WTC11 (cell line): Measurements from ENCODE around the gene PLPP3. TPM values are rescaled to one million over a fixed set of nuclear protein-coding genes. Genes with fewer than 3 reads are reported as not detected.

ENCODE experiments used
- ATAC-seq: fragments of 200-7000 bp; cut with Tn5 transposase; 2 replicates; pipeline ENCODE4 v1.10.0; 2021; ENCODE audit warnings: mild to moderate bottlenecking, moderate library complexity
- CTCF ChIA-PET: fragments of 300-600 bp; sonication (Branson Sonifier 250); formaldehyde crosslinking; loops from one replicate; lab custom pipeline; 2021; ENCODE audit warnings: antibody characterized with exemption; lab: Charles Lee
- POLR2A ChIA-PET: fragments of 350-600 bp; sonication (Branson Sonifier 250); formaldehyde crosslinking; loops from one replicate; lab custom pipeline; 2021; ENCODE audit warnings: antibody characterized with exemption; lab: Charles Lee
- DNase-seq: peaks from one replicate; pipeline ENCODE4 v3.0.0; 2021; ENCODE audit warnings: low spot score
- H3K27ac Mint-ChIP-seq: 2 replicates; pipeline ENCODE4 v1.8.0; 2021; ENCODE audit warnings: mixed read lengths
- H3K27me3 Mint-ChIP-seq: 2 replicates; pipeline ENCODE4 v1.8.0; 2021; ENCODE audit warnings: low read depth, mild to moderate bottlenecking, moderate library complexity, mixed read lengths
- H3K36me3 Mint-ChIP-seq: 2 replicates; pipeline ENCODE4 v1.8.0; 2021; ENCODE audit warnings: mixed read lengths
- H3K4me1 Mint-ChIP-seq: 2 replicates; pipeline ENCODE4 v1.8.0; 2022; ENCODE audit warnings: mixed read lengths
- H3K4me3 Mint-ChIP-seq: 2 replicates; pipeline ENCODE4 v1.8.0; 2021; ENCODE audit warnings: mild to moderate bottlenecking, moderate library complexity, mixed read lengths
- H3K9me3 Mint-ChIP-seq: 2 replicates; pipeline ENCODE4 v1.8.0; 2021; ENCODE audit warnings: mixed read lengths
- FOXJ3 ChIP-seq: sonication (generic); formaldehyde crosslinking; IDR thresholded peaks from 2 replicates; pipeline ENCODE4 v1.9.0; 2021; ENCODE audit warnings: missing genetic modification reagents, mild to moderate bottlenecking, borderline replicate concordance
- FOXK1 ChIP-seq: sonication (generic); formaldehyde crosslinking; IDR thresholded peaks from 2 replicates; pipeline ENCODE4 v1.8.0; 2022; ENCODE audit warnings: mild to moderate bottlenecking, moderate library complexity, missing genetic modification reagents
- HMGA2 ChIP-seq: fragments of 250-450 bp; sonication (Bioruptor Pico); IDR thresholded peaks from 2 replicates; pipeline ENCODE4 v1.4.0; 2021; ENCODE audit warnings: mild to moderate bottlenecking, moderate library complexity
- JUN ChIP-seq: sonication (generic); formaldehyde crosslinking; IDR thresholded peaks from 2 replicates; pipeline ENCODE4 v1.8.0; 2023; ENCODE audit warnings: mild to moderate bottlenecking, missing genetic modification reagents
- MYBL2 ChIP-seq: sonication (generic); formaldehyde crosslinking; IDR thresholded peaks from 2 replicates; pipeline ENCODE4 v1.8.1; 2023; ENCODE audit warnings: mild to moderate bottlenecking, moderate library complexity, missing genetic modification reagents
- RORB ChIP-seq: fragments of 250-450 bp; sonication (Bioruptor Pico); IDR thresholded peaks from 2 replicates; pipeline ENCODE4 v1.9.0; 2021; ENCODE audit warnings: mild to moderate bottlenecking
- SOX15 ChIP-seq: fragments of 250-450 bp; sonication (Bioruptor Pico); IDR thresholded peaks from 2 replicates; pipeline ENCODE4 v1.9.0; 2021; ENCODE audit warnings: mild to moderate bottlenecking
- TEAD1 ChIP-seq: sonication (generic); formaldehyde crosslinking; IDR thresholded peaks from 2 replicates; pipeline ENCODE4 v1.8.0; 2022; ENCODE audit warnings: mild to moderate bottlenecking, missing genetic modification reagents
- ZBTB21 ChIP-seq: sonication (generic); formaldehyde crosslinking; IDR thresholded peaks from 2 replicates; pipeline ENCODE4 v1.8.1; 2023; ENCODE audit warnings: mild to moderate bottlenecking, missing genetic modification reagents, borderline replicate concordance
- ZNF121 ChIP-seq: sonication (generic); formaldehyde crosslinking; IDR thresholded peaks from 2 replicates; pipeline ENCODE4 v1.8.0; 2023; ENCODE audit warnings: missing genetic modification reagents
- total RNA-seq: library from RNA; stranded (reverse); gene quantifications from 3 replicates; pipeline ENCODE4 v1.2.3, GENCODE V29; 2021
- TF ChIP-seq, protein P1 (sequence below): fragments of 250-450 bp; sonication (Bioruptor Pico); IDR thresholded peaks from 2 replicates; pipeline ENCODE4 v1.9.0; 2021; ENCODE audit warnings: mild to moderate bottlenecking
- TF ChIP-seq, protein P2 (sequence below): sonication (generic); formaldehyde crosslinking; IDR thresholded peaks from 2 replicates; pipeline ENCODE4 v1.8.0; 2022; ENCODE audit warnings: mild to moderate bottlenecking, missing genetic modification reagents
- TF ChIP-seq, protein P3 (sequence below): fragments of 250-450 bp; sonication (Bioruptor Pico); IDR thresholded peaks from 2 replicates; pipeline ENCODE4 v1.8.0; 2021; ENCODE audit warnings: mild to moderate bottlenecking
- TF ChIP-seq, protein P4 (sequence below): sonication (generic); formaldehyde crosslinking; IDR thresholded peaks from 2 replicates; pipeline ENCODE4 v1.8.1; 2022; ENCODE audit warnings: mild to moderate bottlenecking, missing genetic modification reagents, moderate library complexity, borderline replicate concordance
- TF ChIP-seq, protein P5 (sequence below): sonication (generic); formaldehyde crosslinking; IDR thresholded peaks from 2 replicates; pipeline ENCODE4 v1.8.1; 2023; ENCODE audit warnings: mild to moderate bottlenecking, missing genetic modification reagents, moderate library complexity
- TF ChIP-seq, protein P6 (sequence below): fragments of 200-600 bp; IDR thresholded peaks from 2 replicates; pipeline ENCODE4 v1.8.0; 2022; ENCODE audit warnings: antibody characterized with exemption

PLPP3 gene
- total RNA-seq, 1 experiment from 2014 or later: 31.0 TPM

DNA sequence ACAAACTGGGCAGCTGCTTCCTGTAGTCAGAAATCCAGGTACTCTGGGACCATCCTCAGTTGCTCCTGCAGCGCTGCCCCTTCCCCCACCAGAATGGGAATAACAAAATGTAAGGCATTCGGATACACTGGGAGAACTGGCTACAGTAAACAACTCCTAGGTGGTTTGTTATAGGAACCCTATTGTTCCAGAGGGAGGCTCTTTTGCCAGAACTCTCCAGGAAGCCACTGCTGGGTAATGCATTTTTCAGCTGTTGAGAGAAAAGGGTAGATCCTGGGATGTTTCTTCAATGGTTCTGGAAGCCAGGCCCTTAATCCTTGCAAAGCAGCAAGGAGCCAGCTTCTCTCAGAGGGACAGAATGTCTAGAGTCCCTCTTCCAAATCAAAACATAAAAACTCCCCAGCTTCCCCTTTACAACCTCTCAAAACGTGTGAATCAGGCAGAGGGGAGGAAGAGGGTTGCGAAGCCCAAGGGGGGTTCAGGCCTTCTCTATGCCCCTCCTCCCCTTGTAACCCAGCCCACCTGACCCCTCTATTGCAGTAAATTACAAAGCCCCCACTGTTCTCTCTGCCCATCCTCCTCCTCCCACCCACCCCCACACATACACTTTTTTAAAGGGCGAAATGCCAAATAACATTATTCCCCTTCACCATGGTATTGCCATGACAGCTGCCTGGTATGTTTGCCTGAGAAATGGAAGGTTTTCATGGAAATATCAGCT lies 29.1 kb downstream of the PLPP3 start (continued):
- TF ChIP-seq, protein P1, sequence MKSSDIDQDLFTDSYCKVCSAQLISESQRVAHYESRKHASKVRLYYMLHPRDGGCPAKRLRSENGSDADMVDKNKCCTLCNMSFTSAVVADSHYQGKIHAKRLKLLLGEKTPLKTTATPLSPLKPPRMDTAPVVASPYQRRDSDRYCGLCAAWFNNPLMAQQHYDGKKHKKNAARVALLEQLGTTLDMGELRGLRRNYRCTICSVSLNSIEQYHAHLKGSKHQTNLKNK (CRISPR knock-in tag): no peak
- TF ChIP-seq, protein P2, sequence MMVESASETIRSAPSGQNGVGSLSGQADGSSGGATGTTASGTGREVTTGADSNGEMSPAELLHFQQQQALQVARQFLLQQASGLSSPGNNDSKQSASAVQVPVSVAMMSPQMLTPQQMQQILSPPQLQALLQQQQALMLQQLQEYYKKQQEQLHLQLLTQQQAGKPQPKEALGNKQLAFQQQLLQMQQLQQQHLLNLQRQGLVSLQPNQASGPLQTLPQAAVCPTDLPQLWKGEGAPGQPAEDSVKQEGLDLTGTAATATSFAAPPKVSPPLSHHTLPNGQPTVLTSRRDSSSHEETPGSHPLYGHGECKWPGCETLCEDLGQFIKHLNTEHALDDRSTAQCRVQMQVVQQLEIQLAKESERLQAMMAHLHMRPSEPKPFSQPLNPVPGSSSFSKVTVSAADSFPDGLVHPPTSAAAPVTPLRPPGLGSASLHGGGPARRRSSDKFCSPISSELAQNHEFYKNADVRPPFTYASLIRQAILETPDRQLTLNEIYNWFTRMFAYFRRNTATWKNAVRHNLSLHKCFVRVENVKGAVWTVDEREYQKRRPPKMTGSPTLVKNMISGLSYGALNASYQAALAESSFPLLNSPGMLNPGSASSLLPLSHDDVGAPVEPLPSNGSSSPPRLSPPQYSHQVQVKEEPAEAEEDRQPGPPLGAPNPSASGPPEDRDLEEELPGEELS (CRISPR knock-in tag): peak; percentile 98
- TF ChIP-seq TEAD1 (CRISPR knock-in tag) (peak; percentile 74; the same call in 1 of the 2 replicates), SOX15 (no peak), ZNF121 (peak; percentile 47; the same call in 1 of the 2 replicates), JUN (CRISPR knock-in tag) (no peak), HMGA2 (CRISPR knock-in tag) (no peak)
- TF ChIP-seq, protein P3, sequence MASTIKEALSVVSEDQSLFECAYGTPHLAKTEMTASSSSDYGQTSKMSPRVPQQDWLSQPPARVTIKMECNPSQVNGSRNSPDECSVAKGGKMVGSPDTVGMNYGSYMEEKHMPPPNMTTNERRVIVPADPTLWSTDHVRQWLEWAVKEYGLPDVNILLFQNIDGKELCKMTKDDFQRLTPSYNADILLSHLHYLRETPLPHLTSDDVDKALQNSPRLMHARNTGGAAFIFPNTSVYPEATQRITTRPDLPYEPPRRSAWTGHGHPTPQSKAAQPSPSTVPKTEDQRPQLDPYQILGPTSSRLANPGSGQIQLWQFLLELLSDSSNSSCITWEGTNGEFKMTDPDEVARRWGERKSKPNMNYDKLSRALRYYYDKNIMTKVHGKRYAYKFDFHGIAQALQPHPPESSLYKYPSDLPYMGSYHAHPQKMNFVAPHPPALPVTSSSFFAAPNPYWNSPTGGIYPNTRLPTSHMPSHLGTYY (CRISPR knock-in tag): peak; percentile 54; the same call in 1 of the 2 replicates

DNA sequence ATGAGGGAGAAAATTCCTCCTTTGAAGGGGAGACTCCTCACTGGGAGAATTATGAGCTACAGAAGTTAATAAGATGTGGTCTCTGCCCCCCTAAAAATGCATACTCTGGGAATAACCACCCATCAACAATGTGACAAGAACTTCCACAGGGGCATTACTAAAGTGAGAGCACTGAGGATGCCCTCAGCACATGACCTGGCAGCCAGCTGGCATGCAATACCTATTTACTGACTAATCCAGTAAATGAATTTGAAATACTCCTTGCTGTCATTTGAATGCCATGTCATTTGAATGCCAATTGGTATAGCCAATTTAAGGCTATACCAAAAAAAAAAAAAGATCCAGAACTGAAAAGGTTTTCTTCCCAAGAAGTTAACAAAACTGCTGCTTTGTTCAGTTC lies 30.8 kb downstream of the PLPP3 start:
- DNase-seq (no peak), ATAC-seq (no peak)
- ChIA-PET CTCF (interaction anchor here (0.8 to 1.3 kb wide), 2 partner anchors 13 to 15 kb away, joined by 3 read pairs; no protein-coding TSS in a partner anchor), POLR2A (interaction anchor here (0.6 kb wide), 1 partner anchor 23 kb away, joined by 5 read pairs; no protein-coding TSS in a partner anchor)
- H3K9me3 Mint-ChIP-seq: no peaks in the 10 kb centered on the region
- H3K27ac Mint-ChIP-seq: no peak overlapping the region
- no peak for TF ChIP-seq ZBTB21
- TF ChIP-seq, protein P4, sequence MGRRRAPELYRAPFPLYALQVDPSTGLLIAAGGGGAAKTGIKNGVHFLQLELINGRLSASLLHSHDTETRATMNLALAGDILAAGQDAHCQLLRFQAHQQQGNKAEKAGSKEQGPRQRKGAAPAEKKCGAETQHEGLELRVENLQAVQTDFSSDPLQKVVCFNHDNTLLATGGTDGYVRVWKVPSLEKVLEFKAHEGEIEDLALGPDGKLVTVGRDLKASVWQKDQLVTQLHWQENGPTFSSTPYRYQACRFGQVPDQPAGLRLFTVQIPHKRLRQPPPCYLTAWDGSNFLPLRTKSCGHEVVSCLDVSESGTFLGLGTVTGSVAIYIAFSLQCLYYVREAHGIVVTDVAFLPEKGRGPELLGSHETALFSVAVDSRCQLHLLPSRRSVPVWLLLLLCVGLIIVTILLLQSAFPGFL (CRISPR knock-in tag): no peak
- no peak for TF ChIP-seq FOXJ3 (CRISPR knock-in tag)
- TF ChIP-seq FOXK1: no peak
- TF ChIP-seq MYBL2 (CRISPR knock-in tag): no peak
- TF ChIP-seq RORB (CRISPR knock-in tag): no peak
- TF ChIP-seq, protein P5, sequence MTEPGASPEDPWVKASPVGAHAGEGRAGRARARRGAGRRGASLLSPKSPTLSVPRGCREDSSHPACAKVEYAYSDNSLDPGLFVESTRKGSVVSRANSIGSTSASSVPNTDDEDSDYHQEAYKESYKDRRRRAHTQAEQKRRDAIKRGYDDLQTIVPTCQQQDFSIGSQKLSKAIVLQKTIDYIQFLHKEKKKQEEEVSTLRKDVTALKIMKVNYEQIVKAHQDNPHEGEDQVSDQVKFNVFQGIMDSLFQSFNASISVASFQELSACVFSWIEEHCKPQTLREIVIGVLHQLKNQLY (CRISPR knock-in tag): no peak
- no peak for TF ChIP-seq ZNF121
- TF ChIP-seq, protein P6, sequence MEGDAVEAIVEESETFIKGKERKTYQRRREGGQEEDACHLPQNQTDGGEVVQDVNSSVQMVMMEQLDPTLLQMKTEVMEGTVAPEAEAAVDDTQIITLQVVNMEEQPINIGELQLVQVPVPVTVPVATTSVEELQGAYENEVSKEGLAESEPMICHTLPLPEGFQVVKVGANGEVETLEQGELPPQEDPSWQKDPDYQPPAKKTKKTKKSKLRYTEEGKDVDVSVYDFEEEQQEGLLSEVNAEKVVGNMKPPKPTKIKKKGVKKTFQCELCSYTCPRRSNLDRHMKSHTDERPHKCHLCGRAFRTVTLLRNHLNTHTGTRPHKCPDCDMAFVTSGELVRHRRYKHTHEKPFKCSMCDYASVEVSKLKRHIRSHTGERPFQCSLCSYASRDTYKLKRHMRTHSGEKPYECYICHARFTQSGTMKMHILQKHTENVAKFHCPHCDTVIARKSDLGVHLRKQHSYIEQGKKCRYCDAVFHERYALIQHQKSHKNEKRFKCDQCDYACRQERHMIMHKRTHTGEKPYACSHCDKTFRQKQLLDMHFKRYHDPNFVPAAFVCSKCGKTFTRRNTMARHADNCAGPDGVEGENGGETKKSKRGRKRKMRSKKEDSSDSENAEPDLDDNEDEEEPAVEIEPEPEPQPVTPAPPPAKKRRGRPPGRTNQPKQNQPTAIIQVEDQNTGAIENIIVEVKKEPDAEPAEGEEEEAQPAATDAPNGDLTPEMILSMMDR: no peak
- no peaks in the 10 kb centered on the region for H3K27me3 Mint-ChIP-seq
- no peak overlapping the region for H3K4me3 Mint-ChIP-seq
- peaks cover 2% of the 10 kb centered on the region; the same call in 1 of the 2 replicates for H3K36me3 Mint-ChIP-seq
- H3K4me1 Mint-ChIP-seq: peaks cover 92% of the 10 kb centered on the region
